NCI-H1417 treated with DMSO at 0.1 percent for 48 hours (cell line): ENCODE results near the gene SUN1.
"Not testable (repeated sequence)": the region's sequence is repeated elsewhere in the genome, so short reads cannot be mapped to it uniquely, and the experiment has no call there.

Experiments used
- DNase-seq: peaks from one replicate; lab custom pipeline; 2025; lab: John Stamatoyannopoulos, UW

SUN1 gene

DNA sequence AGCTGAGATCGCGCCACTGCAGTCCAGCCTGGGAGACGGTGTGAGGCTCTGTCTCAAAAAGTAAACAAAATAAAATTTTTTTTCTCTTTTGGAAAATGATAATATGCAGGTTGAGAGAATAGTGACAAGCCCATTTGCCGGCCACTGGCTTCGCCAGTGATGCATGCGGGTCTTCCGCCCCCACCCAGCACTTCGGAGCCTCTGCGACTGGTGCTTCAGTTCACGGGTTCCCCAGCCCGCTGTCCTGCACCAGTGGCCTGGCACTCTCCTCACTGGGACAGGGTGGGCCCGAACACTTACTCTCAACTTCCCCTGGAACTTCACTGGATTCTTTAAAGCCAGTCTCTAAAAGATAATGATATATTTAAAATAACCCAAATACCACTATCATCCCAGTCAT, 2.7 kb downstream of the SUN1 start:
- no peak for DNase-seq

DNA sequence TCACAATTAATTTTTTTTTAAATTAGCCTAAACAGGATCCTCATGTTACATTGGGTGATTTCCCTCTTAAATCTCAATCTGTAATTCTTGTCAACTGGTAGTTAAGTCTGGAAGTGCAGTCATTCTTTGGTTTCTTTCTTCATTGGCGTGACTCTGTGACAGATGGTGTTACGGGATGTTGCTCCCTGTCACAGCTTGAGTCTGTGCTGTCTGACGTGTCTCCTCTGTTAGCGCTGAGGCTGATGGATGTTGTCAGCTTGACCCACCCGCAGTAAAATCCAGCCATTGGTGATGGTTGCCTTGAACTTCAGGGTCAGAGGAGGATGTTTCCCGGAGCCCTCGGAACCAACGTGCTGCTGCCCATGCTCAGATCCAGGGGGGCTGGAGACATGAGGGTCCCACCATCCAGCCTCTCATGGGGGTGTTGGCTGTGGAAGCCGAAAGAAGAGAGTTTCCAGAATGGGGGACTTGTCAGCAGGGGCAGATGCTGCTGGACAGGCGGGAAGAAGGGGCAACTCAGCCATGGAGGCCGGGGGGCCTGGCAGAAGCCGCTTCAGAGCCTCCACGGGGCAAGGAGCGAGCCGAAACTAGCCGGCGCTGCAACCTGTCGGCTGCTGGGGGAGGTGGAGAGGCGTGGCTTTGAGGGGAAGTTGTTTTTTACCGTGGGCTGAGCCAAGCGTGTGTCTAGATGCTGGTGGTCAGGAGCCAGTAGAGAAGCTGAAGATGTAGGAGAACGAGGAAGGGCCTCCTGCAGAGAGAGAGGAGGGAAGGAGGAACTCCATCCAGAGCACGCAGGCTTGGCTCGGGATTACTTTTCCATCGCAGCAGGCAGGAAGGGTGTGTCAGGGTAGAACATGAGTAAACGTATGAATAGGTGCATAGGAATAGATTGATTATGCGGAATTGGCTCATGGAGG, 3.5 kb downstream of the SUN1 start:
- no peak for DNase-seq

DNA sequence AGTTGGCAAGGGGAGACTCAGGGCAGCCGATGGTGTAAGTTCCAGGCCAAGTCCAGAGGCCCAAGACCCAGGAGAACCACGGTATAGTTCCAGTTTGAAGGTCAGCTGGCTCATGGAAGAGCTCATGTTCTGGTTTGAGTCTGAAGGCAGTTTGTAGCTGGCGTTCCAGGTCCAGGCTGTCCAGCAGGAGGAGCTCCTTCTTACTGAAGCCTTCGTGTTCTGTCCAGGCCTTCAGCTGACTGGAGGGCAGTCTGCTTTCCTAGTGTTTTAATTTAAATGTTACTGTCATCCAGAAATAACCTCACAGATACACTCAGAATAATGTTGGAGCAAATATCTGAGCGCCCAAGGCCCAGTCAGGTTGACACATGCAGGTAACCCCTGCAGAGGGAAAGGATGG, 4.2 kb downstream of the SUN1 start:
- DNase-seq = no peak

DNA sequence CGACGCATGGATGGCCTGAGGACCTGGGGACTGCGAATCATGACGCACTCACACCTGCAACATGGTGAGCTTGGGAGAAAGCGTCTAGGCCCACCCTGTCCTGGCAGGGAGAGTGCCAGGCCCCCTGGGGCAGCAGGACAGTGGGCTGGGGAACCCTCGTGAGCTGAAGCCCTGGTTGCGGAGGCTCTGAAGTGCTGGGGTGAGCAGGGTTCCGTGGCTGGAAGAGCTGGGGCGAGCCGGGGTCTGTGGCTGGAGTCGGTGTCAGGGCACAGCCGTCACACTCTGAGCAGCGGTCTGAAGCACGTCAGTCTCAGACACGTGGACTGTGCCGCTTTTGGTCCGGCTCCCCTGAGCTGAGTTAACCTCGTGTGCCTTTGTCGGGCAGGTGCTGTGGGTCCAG, 4.7 kb downstream of the SUN1 start:
- no peak for DNase-seq

DNA sequence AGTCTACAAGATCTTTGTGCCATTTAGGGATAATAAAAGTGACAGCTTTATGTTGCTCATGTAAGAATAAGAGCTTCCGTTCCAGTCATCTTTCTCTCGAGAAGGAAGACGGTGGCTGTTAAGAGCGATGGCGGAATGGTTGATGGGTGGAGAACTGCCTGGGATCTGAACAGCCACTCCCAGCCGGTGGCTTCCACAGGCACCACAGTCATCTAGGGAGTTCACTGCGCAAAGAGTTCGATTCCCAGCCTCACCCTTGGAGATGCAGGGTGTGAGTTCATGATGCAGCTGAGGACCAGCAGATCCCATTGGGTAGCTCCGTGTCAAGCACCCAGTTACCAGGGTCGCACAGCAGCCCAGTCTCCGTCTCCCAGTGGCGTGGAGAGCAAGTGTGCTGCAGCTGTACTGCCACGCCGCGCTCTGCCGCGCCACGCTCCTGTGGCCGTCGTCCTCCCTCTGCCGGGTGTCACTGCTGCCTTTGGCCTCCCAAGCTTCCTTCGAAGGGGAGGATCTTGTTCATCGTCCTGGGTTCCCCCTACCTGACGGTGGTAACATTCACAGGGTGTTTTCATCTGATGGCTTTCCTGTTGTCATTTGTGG, 7.8 kb downstream of the SUN1 start:
- no peak for DNase-seq

DNA sequence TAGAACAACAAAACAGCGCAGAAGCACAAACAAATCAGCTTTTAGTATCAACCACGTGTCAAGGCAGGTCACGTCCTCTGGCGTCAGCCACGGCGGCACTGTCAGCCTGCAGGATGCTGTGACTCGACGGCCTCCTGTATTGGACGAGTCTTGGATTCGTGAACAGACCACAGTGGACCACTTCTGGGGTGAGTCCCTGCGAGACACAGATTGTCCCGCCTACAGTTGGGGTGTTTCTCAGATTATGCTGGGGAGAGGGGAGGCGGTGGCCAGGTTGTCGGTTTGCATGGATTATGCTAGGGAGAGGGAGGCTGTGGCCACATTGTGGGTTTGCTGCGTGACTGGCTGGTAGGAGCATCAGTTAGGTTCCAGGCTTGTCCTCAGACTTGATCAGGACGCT, 9.7 kb downstream of the SUN1 start:
- no peak for DNase-seq

DNA sequence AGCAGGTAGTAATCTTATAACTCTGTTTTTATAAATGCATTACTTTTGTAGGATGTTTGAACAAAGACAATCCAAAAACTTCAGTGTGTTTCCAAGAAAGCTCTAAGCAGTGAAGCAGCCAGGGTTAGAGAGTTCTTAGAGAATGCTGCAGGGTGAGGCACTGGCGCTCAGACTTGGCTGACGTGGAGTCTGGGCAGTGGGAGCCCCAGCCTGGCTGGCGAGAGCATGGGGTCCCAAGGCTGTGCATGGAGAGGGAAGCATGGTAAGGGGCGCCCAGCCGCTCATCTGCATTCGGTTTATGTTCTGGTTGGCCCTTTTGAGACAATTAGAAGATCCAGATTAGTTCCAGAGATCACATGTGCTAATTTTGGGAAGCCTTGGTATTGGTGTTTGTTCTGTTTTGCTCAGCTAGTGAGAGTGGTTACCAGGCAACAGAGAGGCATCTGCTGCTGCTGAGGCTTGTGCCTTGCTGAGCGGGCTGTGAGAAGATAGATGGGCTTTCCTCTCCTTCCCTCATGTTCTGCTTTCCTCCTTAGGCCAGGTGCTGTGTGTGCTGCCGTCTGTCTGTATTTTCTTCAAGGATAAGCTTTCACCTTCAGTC, 10.3 kb downstream of the SUN1 start:
- DNase-seq = no peak

DNA sequence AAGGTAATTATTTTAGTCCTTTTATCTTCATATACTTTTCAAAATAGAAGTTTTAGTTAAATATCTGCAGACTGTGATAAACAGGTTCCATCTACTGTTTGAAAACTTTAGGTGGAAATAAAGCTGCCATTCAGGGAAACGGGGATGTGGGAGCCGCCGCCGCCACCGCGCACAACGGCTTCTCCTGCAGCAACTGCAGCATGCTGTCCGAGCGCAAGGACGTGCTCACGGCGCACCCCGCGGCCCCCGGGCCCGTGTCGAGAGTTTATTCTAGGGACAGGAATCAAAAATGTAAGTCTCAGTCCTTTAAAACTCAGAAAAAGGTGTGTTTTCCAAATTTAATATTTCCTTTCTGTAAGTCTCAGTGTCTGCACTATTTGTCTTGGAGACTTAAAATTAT, 11.0 kb downstream of the SUN1 start:
- DNase-seq = no peak

DNA sequence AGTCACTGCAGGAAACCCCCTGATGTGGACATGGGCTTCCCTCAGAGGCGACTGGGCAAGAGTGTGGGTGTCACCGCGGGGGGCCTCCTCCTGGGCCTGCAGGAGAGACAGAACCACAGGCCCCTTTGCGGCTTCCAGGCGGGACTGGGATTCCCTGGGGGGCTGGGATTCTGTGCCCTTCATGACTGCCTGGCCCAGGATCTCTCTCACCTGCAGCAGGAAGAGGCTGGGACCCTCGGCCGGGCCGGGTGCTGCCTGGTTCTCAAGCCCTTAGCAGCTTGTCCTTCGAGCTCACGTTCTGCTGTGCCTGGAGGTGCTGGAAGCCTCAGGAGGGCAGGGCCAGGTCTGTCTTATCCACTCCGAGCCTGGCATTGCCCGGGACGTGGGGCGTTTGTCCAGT, 11.8 kb downstream of the SUN1 start:
- DNase-seq = no peak

DNA sequence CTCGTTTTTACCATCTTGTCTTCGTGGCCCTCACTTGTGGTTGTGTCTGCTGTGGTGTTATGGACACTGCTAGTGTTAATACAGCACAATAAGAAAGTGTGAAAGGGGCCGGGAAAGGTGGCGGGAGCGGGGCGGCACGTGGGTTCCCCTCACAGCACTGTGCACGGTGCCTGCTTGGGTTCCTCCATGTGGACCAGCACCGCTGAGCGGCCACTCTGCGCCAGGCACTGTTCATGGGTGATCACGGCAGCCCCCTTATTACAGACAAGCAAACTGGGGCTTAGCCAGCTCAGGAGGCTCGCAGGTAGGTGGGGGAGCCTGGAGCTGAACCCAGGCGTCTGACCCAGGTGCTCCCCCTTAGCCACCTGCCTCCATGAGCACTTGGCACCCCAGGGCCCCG, 12.2 kb downstream of the SUN1 start:
- no peak for DNase-seq

DNA sequence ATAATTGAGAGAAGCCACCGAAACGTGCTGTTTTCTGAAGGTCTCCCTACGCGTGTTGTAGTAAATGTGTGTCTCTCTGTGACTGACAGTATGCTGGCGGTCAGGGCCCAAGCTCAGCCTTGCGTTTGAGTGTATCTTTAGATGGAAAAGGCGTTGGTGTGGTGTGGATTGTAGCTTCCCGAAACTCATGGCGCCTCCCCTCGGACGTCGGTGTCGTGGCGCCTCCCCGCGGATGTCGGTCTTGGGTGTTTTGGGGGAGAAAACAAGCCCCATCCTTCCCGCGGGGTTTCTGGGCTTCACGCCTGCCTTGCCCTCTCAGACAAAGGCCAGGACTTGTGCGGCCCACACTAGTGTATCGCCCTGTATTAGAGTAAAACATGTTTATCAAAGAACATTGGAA, 12.8 kb downstream of the SUN1 start:
- no peak for DNase-seq

DNA sequence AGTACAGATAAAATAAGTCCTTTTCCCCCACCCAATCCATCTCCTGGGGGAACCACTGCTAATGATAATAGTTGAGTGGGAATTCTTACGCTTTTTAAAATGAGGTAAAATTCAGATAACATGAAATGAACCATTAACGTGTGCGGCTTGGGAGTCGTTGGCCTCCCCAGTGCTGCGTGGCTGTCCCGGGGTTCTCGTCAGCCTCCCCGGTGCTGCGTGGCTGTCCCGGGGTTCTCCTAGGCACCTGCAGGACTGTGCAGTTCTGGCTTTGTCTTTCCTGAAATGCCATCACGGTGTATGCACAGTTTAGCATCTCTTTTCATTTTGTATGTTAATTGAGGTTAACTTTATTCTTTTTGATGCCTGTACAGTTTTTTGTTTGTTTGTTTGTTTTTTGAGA, 13.5 kb downstream of the SUN1 start:
- no peak for DNase-seq

DNA sequence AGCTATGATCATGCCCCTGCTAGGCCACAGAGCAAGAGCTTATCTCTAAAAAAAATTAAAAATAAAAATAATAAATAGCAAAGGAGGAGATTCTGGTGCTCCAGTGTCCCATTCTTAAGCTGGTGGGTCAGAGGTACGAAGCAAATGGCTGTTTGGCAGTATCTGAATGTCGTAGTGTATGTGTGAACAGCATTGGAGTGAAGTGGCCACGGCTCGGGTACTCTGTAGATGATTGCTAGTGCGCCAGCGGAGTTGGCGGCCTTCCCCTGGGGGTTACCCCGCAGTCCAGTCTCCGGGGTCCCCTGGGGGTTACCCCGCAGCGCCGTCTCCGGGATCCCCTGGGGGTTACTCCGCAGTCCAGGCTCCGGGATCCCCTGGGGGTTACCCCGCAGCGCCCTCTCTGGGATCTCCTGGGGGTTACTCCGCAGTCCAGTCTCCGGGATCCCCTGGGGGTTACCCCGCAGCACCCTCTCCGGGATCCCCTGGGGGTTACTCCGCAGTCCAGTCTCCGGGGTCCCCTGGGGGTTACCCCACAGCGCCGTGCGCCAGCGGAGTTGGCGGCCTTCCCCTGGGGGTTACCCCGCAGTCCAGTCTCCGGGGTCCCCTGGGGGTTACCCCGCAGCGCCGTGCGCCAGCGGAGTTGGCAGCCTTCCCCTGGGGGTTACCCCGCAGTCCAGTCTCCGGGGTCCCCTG, 14.8 kb downstream of the SUN1 start:
- DNase-seq = not testable (repeated sequence)

DNA sequence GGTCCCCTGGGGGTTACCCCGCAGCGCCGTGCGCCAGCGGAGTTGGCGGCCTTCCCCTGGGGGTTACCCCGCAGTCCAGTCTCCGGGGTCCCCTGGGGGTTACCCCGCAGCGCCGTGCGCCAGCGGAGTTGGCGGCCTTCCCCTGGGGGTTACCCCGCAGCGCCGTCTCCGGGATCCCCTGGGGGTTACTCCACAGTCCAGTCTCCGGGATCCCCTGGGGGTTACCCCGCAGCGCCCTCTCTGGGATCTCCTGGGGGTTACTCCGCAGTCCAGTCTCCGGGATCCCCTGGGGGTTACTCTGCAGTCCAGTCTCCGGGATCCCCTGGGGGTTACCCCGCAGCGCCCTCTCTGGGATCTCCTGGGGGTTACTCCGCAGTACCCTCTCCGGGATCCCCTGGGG, 15.5 kb downstream of the SUN1 start:
- not testable (repeated sequence) for DNase-seq

DNA sequence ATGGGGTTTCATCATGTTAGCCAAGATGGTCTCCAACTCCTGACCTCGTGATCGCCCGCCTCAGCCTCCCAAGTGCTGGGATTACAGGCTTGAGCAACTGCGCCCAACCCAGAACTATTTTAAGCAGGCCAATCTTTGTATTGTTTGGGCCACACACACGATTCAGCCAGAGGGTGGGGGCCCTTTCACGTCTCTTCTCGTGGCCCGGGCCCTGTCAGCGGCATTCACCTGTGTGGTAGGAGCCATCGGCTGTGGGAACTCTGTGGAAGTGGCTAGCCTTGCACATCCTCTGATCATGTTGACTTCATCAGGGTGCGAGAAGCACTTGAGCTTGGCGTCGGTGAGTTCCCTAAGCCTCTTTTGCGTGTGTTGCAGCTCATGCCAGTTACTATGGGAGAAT, 16.9 kb downstream of the SUN1 start:
- no peak for DNase-seq

DNA sequence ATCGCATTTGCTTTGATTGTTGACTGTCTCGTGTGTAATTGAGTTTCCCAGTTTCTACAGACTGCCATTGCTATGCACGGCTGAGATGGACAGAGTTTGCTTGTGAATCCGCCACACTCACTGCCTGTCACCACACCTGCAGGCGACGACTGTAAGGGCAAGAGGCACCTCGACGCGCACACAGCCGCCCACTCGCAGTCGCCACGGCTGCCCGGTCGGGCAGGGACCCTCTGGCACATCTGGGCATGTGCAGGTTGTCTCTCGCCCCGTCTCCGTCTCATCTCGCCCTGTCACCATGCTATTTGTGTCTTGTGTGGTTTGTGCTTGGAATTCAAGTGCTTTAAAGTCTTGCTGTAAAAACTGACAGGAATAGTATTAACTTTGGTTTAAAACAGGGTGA, 17.5 kb downstream of the SUN1 start:
- no peak for DNase-seq

DNA sequence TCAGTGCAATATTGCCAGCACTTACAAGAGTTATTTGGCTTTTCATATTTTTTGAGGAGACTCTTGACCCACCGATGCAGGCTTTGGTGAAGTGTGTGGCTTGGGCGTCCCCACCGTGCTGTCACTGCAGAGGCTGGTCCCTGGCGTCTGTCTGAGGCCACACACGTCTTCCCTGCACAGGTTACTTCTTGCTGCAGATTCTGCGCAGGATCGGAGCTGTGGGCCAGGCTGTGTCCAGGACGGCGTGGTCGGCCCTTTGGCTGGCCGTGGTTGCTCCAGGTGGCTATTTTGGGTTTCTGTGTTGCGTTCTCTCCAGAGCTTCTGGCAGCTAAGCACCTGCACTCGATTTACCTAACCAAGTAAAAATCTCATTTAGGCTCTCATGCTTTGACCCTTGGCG, 18.9 kb downstream of the SUN1 start:
- DNase-seq = no peak

DNA sequence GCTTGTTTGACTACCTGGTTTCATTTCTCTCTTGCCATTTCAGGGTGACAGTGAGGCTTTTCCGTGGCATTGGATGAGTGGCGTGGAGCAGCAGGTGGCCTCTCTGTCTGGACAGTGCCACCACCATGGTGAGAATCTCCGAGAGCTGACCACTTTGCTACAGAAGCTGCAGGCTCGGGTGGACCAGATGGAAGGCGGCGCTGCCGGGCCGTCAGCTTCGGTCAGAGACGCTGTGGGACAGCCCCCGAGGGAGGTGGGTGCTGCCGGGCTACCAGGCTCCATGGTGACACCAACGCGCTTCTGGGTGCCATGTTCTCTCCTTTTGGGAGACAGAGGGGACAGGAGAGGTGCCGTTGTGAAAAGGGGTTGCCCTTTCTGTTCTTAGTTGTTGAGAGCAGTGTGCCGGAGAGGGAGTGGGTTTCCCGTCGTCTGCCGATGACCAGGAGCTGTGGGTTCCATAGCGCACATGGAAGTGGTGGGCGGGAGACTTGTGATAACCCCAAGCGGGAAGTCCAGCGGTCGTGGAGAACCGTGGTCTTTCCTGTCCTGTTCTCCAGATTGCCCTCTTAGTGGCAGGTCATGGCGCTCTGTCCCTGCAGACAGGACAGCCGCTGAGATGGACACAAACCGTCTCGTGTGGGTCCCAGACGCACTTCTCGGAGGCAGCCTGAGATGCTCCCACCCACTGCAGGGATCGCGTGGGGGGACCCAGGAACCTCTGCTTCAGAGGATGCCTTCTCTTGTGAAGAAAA, 21.3 kb downstream of the SUN1 start:
- no peak for DNase-seq

DNA sequence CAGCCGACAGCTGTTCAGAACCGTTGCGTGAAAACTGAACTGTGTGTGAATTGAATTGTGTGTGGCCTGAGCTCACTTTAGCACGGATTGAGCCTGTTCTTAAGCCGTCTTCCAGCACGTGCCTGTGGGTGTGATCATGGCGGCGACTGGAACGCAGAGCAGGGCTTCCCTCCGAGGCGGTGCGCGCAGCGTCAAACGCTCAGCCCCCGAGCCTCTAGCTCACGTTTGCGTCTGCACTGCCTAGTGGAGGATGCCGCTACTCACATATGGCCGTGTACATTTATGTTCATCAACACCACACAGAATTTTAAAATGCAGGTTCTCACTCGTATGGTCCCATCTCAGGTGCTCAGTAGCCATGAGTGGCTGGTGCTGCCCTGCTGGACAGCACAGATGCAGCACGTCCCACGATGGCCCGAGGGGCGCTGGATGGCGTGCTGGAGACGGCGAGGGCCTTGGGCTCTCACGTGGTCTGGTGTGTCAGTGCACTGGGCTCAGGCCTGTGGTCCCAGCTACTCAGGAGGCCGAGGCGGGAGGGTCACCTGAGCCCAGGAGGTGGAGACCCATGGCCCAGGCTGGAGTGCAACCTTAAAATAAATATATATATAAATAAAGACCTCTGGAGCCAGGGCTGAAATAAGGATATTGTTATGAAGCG, 22.0 kb downstream of the SUN1 start:
- DNase-seq = no peak

DNA sequence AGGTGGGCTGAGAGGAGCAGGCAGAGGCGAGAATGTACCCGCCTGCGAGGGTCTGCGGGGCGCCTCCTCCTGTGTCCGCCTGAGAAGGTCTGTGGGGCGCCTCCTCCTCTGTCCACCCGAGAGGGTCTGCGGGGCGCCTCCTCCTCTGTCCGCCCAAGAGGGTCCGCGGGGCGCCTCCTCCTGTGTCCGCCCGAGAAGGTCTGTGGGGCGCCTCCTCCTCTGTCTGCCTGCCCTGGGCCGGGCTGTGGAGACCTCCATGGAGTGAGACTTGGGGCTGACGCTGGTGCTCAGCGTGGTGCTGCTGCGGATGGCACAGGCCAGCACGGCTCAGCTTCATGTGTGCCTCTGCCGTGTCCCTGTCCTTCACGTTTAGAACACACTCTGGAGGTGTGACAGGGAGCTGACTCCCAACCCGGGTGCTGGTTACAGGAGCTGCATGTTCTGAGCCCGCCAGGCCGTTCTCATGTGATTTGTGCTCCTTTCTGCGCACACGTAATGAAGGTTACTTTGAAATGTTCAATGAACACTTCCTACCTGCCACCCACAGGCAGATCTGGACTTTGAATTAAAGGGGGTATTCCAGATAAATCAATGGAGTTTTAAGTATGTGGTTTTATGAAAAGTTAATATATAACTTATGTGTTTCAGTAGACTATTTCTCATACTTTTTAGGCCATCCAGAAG, 23.6 kb downstream of the SUN1 start:
- no peak for DNase-seq
